ENCODE data around the gene COMMD10.

The COMMD10 gene

DNA sequence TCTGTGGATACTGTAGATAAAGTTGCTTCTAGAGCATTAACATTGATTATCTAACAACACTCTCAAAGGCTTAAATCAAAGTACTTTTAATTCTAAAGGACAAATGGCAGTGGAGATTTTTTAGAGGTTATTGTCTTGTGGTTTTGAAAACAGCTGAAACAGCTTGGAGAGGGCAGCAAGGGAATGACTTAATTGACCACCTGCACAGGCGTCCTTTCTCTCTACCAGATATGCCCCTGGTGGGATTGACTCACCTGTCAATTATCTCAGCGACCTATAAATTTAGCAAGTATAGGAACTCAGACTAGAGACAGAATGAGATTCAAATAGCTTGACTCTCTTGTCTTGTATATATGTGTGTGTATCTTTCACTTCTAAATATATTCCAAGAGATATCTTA is 39.0 kb upstream of the COMMD10 start:
- in situ Hi-C loops (cut with HindIII; ENCODE audit: low sequenced_read_pairs), result no loop called here
- no peak for DNase-seq (ENCODE audit: low read depth)
- TF ChIP-seq, protein P1, sequence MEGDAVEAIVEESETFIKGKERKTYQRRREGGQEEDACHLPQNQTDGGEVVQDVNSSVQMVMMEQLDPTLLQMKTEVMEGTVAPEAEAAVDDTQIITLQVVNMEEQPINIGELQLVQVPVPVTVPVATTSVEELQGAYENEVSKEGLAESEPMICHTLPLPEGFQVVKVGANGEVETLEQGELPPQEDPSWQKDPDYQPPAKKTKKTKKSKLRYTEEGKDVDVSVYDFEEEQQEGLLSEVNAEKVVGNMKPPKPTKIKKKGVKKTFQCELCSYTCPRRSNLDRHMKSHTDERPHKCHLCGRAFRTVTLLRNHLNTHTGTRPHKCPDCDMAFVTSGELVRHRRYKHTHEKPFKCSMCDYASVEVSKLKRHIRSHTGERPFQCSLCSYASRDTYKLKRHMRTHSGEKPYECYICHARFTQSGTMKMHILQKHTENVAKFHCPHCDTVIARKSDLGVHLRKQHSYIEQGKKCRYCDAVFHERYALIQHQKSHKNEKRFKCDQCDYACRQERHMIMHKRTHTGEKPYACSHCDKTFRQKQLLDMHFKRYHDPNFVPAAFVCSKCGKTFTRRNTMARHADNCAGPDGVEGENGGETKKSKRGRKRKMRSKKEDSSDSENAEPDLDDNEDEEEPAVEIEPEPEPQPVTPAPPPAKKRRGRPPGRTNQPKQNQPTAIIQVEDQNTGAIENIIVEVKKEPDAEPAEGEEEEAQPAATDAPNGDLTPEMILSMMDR (IDR thresholded peaks at IDR 0.05; ENCODE audit: low read depth, low read length, missing control alignments), result no peak

DNA sequence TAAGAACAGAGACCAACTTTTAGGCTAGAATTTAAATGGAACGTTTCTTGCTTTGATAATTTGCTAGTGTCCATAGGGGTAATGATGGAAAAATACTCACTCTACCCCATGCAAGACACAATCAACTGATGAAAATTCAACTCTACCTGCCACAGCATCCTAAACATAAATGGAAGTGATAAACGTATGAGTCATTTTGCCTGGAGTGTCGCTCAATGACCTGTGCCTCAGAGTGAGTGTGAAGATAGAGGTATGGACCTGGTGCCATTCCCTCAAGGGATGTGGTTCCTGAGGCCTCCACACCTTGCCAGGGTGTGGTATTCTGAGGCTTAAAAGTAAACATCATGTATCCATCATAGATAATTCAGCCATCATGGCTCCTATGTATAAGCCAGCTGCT is 38.6 kb upstream of the COMMD10 start:
- H3K4me3 ChIP-seq (ENCODE audit: low read depth, low read length), result no peak overlapping the region
- no peak for DNase-seq (ENCODE audit: low read depth)
- in situ Hi-C loops (cut with HindIII; ENCODE audit: low sequenced_read_pairs), result no loop called here
- TF ChIP-seq, protein P1 (IDR thresholded peaks at IDR 0.05; ENCODE audit: low read depth, low read length, missing control alignments), result no peak

More for the DNA sequence above, 39.0 kb upstream of the COMMD10 start:
- no peak overlapping the region for H3K4me3 ChIP-seq (ENCODE audit: low read depth, low read length)

GRCh38 chr5:116046823-116047222 is 38.0 kb upstream of the COMMD10 start:
- in situ Hi-C loops (cut with HindIII; ENCODE audit: low sequenced_read_pairs), result no loop called here
- TF ChIP-seq, protein P1 (IDR thresholded peaks at IDR 0.05; ENCODE audit: low read depth, low read length, missing control alignments), result no peak

GRCh38 chr5:116058346-116058936 is 26.4 kb upstream of the COMMD10 start:
- TF ChIP-seq, protein P1 (IDR thresholded peaks at IDR 0.05; ENCODE audit: low read depth, low read length, missing control alignments), result no peak
- DNase-seq (ENCODE audit: low read depth), result no peak
- in situ Hi-C loops (cut with HindIII; ENCODE audit: low sequenced_read_pairs), result no loop called here
- no peak overlapping the region for H3K4me3 ChIP-seq (ENCODE audit: low read depth, low read length)

More at GRCh38 chr5:116046823-116047222, 38.0 kb upstream of the COMMD10 start:
- H3K4me3 ChIP-seq (ENCODE audit: low read depth, low read length), result no peak overlapping the region
- no peak for DNase-seq (ENCODE audit: low read depth)

DNA sequence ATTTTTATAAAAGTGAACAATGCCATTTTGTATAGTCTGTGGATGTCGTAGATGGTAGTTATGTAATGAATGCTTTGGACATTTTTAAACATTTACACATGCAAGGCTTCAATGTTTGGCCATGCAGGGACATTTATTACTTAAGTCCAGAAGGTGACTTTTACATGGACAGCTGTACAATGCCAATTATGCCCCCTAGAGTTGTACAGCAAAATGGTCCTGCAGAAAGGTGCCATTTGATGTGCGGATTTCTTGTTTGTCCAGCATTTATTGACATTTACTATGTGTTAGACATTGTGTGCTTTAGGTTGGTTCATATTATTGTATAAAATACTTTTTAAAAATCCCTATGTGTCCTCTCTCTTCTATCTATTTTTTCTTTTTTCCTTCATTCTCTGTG is 22.5 kb upstream of the COMMD10 start:
- H3K4me3 ChIP-seq (ENCODE audit: low read depth, low read length), result no peak overlapping the region
- in situ Hi-C loops (cut with HindIII; ENCODE audit: low sequenced_read_pairs), result no loop called here
- no peak for DNase-seq (ENCODE audit: low read depth)
- TF ChIP-seq, protein P1 (IDR thresholded peaks at IDR 0.05; ENCODE audit: low read depth, low read length, missing control alignments), result no peak

- no peak overlapping the region for H3K4me3 ChIP-seq (ENCODE audit: low read depth, low read length)
- peak; percentile 18 for DNase-seq (ENCODE audit: low read depth)
- in situ Hi-C loops (cut with HindIII; ENCODE audit: low sequenced_read_pairs), result no loop called here
- TF ChIP-seq, protein P1 (IDR thresholded peaks at IDR 0.05; ENCODE audit: low read depth, low read length, missing control alignments), result no peak
These were observed 20.9 kb upstream of the COMMD10 start for GRCh38 chr5:116063950-116064349.
